Posterior cingulate gyrus (tissue), 11 donors: Measurements from ENCODE around the gene AGAP9.
"Not testable (repeated sequence)": the region's sequence is repeated elsewhere in the genome, so short reads cannot be mapped to it uniquely, and the experiment has no call there.

Experiments
- DNase-seq, 10 donors: peaks; one replicate each; pipeline versions ENCODE4 v3.0.0 to v3.0.0-alpha.2; 2020 to 2021; ENCODE audit warnings: mixed read lengths in 3 of 10
- intact Hi-C: fragments of 100-400 bp; cut with DNase I; formaldehyde crosslinking; loops from one replicate; pipeline ENCODE4 v1.15.1; 2023

The AGAP9 gene

DNA sequence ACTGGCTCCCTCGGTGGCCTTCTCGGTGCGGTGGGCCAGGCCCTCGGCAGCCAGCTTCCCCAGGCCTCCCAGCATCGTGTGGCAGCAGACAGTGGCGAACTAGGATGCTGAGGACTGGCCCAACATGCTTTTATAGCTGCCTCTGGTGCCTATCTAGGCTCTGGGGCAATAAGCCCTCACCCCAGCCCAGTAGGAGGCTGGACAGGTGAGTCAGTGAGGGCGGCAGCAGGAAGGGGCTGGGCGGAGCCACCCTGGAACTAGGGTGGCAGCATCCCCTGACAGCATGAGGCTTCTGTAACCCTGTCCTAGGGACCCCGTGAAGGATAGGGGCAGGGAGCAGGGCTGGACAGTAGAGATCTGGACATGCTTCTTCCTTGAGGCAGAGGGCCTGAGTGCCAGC lies 31.8 kb downstream of the AGAP9 start, which contains the start of gene FAM25G:
Gene FAM25G, minus strand, starts transcription at position 101 of the 400 bp plus-strand sequence. Its CDS starts 26 bp downstream, at position 75.
- peak in 1 of 10 donors; percentile 39 for DNase-seq
- intact Hi-C loops: not testable (repeated sequence)

DNA sequence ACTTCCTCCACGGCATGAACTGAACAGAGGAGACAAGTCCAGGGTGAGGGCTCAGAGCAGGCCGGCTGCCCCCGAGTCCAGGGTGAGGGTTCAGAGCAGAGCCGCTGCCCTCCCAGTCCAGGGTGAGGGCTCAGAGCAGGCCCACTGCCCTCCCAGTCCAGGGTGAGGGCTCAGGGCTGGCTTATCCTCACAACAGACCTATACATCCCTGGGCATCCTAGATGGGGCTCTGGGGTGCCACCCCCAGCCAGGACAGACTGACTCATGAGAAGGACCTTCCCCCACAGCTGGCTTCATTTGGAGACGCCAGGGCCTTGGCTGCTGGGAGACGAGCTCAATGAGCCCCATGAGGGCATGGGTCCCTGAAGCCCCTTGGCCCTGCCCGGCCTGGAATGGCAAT lies 33.8 kb downstream of the AGAP9 start:
- intact Hi-C loops: not testable (repeated sequence)
- DNase-seq: peak in 1 of 10 donors; percentile 66

DNA sequence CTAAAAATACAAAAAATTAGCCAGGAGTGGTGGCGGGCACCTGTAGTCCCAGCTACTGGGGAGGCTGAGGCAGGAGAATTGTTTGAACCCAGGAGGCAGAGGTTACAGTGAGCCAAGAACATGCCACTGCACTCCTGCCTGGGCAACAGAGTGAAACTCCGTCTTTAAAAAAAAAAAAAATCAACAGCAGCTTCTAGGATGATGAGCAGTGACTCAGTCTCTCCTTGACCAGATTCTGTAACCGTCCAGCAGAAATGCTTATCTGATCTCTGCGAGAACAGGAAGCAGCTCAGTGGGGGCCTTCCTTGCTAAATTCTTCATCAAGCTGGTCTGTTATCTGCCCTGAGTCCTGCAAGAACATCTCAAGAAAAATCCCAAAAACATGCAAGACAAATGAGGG lies 37.5 kb downstream of the AGAP9 start:
- intact Hi-C loops: not testable (repeated sequence)

DNA sequence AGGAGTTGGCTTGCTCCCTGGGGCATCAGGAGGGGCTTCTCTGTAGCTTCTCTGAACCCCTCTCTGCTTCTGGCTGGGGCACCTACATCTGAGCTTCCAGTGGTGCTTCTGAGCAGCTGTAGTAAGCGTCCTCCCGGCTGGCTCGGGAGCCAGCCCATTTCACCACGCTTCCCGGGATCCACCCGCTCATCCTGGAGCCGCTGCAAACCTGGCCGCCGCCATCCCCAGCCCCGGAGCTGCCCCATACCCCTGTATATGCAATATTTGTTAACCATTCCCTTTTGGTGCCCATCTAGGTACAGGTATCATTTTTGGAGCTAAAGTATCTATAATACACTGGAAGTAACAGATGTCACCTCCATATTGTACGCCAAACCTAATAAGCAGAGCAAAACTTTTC lies 38.7 kb downstream of the AGAP9 start:
- peak in 1 of 10 donors; percentile 63 for DNase-seq

More for the DNA sequence above, 37.5 kb downstream of the AGAP9 start:
- DNase-seq: not testable (repeated sequence)

DNA sequence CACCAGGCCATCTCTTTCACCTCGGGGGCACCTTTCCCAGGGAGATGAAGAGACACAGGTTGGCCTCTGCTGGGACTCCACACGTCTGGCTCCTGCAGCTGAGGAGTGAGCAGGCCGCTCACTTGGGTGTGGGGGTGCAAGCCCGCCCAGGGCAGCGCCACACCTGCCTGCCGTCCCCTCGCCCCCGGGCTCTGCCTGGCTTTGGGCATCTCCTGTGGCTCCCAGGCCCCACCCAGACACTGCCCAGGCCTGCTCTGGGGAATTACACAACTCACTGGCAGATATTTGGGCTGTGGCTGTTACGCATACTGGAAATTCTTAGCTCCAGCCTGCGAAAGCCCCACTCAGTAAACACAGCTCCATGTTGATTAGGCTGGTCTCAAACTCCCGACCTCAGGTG lies 39.5 kb downstream of the AGAP9 start, which contains the start of gene ANXA8:
Gene ANXA8, minus strand, starts transcription at position 193 of the 400 bp plus-strand sequence. Its CDS starts 182 bp downstream, at position 11.
- peak in 1 of 10 donors; percentile 80 for DNase-seq
- intact Hi-C loops: not testable (repeated sequence)

More for the DNA sequence above, 38.7 kb downstream of the AGAP9 start:
- intact Hi-C loops: not testable (repeated sequence)

DNA sequence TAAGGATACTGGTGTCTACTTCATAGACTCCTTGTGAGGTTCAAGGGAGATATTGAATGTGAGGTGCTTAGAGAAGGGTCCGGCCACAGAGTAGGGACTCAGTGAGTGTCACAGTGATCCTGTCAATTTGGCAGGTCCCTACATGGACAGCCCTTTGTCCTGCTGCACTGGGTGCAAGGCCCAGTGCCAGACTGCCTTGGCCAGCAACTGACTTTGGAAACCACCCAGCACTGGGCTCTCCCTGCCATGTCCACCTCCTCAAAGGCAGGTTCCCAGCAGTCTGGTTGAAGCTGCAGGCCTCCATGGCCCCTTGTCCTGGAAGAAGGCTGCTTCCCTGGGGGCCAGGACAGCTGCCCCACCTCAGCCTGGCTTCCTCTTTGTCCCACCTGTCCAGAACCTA lies 41.1 kb downstream of the AGAP9 start:
- DNase-seq, intact Hi-C loops: not testable (repeated sequence)

DNA sequence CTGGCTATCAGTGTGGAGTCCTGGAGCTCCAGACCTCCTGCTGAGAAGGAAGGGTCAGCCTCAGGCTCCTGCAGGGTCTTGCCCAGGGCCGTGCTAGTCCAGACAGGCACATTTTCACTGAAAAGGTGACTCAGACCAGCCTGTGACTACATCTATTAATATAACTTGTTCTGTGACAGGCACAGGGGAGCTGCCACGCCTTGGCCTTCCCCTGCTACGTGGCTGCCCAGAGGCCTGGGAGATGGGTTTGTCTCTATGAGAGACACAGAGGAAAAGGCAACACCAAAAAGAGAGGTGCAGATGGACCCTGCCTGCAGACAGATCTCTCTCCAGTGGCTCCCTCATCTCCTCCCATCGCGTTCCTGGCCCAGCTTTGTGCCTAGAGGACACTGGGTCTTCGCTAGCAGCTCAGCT lies 41.7 kb downstream of the AGAP9 start:
- DNase-seq, intact Hi-C loops: not testable (repeated sequence)

DNA sequence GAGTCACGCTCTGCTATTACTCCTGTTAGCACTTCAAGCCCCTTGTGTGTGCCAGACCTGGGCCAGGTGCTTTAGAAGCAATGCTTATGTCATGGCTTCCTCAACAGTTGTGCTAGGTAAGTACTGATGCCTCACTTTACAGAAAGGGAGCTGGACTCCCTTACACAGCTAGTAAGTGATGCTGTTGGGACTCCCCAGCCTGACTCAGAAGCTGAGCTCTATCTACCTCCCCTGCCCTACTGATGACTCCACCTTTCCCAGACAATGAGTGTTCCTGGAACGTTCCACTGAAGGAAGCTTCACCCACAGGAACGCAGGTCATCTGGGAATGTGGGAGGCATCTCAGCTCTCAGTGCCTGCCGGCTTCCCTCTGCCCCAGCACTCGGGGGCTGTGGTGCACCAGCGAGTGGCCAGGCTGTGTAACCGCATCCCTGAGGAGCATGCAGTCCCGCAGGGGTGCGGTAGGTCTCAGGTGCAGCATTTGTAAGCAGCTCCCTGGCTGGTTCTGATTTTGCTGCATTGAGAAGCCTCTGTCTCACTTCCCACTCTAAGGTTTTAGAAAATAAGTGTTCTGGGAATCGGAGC lies 42.2 kb downstream of the AGAP9 start:
- intact Hi-C loops: not testable (repeated sequence)
- DNase-seq: peak in 2 of 10 donors; percentile 52 to 68

DNA sequence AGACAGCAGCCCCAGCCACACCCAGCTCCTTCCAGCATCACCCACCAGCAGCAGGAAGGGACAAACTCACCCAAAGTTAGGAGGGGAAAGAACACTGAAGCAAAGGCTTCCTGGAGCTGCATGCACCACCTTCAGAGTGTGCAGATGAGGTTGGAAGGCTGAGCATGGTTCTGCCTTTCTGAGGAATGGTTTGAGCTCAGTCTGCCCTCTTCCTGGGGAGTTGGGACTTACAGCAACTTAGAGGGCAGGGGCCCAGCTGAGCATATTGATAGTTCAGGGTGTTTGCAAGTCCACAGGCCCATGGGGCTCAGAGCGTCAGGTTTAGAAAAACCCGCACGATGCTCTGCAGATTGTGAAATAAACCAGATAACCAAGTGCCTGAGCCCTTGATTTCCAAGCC lies 43.3 kb downstream of the AGAP9 start:
- intact Hi-C loops, DNase-seq: not testable (repeated sequence)

DNA sequence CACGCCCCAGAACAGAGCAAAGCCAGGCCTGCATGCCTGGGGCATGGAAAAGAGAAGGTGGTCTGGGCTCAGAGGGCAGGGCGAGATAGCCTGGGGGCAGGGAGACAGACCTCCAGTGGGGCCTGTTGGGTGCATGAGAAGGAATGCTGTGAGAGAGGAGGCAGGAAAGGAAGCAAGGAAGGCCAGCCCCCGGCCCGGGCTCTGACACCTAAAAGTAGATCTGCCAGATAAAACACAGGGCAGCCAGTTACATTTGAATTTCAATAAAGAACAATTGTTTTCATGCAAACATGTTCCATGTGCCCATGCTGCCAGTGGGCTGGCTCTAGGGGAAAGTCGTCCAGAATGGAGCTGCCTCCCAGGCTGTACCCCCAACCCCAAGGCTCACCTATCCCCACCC lies 45.3 kb downstream of the AGAP9 start:
- intact Hi-C loops: not testable (repeated sequence)
- peak in 1 of 10 donors; percentile 67 for DNase-seq

DNA sequence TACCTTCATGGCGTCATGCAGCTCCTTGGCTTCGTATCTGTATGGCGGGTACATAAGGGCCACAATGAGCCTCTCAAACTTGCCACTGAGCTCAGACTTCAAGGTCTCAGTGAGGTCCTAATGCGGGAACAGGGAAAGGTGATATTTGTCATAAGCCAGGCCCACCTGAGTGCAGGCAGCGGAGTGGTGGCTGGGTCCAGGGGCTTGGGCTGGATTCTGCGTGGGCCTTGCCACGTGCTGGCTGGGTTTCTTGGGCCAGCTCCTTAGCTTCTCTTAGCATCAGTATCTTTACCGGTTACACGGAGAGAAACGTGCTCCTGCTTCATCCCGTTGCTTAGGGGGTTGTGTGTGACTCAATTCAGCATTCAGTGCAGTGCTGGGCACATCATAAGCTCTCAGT lies 46.4 kb downstream of the AGAP9 start:
- intact Hi-C loops: not testable (repeated sequence)
- DNase-seq: peak in 2 of 10 donors; percentile 62 to 75

DNA sequence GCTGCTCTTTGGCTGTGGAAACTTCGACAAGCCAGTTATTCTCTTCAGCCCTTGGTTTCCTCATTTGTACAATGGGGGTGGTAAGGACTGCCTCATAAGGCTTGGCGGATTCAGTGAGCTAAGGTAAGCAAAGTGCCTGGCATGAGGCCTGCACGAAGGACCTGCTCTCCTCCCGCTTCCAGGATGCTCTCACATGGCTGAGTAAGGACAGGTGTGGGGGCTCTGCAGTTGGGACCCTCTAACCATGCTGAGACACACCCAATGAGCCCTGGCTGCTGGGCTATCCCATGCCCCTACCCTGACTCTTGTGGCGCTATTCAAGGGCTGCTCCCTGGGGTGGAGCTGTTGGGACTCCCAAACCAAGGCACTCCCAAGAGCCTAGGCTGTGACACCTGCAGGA lies 48.3 kb downstream of the AGAP9 start:
- peak in 1 of 10 donors; percentile 76 for DNase-seq
- intact Hi-C loops: not testable (repeated sequence)

DNA sequence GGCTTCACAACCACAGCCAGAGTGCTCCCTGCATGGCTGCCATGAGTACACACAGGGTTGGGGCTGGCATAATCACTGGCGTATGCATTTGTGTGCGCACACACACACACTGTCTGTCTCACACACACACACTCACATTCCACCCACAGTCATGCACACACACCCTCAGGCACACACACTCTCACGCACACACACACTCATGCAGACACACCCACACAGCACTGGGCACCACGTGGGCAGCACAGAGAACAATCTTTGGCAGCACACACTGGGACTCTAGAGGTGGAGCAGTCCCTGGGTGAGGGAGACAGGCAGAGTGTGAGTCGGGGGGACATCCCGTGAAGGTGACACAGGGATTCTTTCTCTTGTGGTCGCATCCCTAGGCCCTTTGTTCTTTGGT lies 49.9 kb downstream of the AGAP9 start:
- DNase-seq, intact Hi-C loops: not testable (repeated sequence)

DNA sequence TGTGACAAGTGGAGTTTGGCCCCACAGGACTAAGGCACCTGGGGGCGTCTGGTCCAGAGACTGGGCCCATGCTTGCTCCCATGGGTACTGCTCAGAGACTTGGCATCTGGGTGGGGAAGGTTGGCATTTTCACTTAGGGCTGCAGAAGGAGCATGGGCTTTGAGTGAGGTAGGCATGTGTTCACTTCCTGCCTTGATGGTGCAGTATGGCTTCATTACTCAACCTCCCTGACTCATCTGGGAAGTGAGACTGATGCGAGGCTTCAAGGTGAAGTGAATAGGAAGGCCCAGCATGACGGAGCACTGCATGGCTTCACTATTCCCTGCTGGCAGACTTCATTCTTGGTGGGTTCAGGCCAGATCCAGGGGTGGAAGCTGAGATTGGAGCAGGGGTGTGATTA lies 50.8 kb downstream of the AGAP9 start:
- DNase-seq, intact Hi-C loops: not testable (repeated sequence)

DNA sequence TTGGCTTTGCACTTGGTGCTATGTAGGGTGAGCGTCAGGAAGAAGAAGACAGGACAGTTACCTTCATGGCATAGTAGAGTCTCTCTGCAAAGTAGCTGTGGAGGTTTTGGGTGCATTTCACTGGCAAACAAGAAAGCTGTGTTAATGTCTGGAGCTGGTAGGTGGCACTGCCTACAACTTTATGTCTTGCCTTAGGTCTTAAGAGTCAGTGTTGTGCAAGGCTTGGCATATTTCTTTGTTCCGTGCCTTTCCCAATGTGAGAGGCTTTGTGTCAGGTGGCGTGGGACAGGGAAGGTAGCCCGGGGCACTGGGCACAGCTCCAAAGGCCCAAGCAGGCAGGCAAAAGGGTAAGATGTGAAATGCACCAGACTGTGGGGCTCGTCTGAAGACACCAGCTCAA lies 51.4 kb downstream of the AGAP9 start:
- not testable (repeated sequence) for DNase-seq

DNA sequence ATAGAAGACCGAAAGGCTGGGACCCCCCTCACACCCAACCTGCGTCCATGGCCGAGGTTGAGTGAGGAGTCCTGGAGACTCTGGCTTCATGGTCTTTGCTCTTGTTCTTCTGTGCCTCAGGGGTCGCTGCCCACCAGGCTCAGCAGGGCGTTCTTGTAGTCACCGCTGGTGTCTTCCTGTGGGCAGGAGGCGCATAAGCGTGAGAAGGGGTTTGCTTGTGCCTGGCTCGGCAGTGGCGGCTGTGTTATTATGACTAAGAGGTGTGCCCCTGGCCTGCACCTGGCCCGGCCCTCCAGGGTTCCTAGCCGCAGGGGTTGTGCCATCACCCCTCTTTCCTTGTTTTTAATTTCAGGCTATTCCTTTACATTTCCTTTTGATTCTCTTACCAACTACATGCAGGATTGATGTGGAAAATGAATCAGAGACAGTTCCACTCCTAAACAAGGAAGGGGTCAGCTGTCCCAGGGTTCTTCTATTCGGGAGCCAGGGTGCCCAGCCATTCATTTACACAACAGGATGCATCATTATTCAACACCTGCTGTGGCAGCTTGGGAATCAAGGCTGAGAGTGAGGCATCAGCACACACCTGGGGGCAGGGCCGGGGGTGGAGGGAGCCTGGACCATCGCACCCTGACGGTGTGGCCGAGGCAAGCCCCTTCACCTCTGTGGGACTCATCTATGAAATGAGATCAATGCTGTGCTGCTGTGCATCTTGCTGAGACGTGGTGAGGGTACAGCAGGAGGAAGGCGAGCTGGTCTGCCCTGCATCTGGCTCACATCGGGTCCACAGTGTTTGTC lies 54.5 kb downstream of the AGAP9 start:
- intact Hi-C loops: not testable (repeated sequence)
- DNase-seq: peak in 1 of 10 donors; percentile 77

More for the DNA sequence above, 51.4 kb downstream of the AGAP9 start:
- intact Hi-C loops: not testable (repeated sequence)

DNA sequence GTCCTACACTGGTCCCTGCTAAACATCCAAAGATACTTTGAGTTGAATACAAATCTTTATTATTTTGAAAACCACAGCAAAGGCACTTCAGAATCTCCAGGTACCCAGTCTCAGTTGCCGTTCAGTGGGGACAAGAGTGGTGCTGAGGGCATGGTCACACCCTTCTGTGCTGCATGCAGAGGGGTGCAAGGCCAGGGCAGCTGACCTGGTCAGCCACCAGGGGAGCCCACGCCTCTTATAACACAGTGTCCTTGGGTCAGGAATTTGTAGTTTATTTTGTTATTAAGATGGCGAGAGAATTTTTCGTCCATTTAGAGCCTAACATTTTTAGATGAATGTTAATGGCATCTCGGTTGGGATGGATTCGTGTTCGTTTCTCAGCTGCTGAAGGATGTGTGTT lies 55.5 kb downstream of the AGAP9 start:
- intact Hi-C loops, DNase-seq: not testable (repeated sequence)

DNA sequence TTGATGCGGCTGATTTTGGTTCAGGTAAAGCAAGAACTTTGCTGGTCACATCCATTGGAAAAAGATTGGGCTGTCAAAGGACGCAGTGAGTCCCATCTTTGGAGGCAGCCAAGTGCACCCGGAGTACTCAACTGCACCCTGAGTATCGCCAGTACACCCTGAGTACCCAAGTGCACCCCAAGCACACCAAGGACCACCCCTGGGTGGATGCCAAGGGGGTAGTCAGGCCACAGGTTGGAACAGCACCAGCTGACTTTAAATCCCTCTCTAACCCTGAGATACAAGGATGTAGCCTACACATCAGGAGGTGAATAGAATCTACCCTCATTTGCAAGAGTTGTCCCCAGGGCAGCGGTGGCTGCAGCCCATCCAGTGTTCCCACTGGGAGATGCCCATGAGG lies 56.0 kb downstream of the AGAP9 start:
- intact Hi-C loops: not testable (repeated sequence)
- DNase-seq: peak in 1 of 10 donors; percentile 51

DNA sequence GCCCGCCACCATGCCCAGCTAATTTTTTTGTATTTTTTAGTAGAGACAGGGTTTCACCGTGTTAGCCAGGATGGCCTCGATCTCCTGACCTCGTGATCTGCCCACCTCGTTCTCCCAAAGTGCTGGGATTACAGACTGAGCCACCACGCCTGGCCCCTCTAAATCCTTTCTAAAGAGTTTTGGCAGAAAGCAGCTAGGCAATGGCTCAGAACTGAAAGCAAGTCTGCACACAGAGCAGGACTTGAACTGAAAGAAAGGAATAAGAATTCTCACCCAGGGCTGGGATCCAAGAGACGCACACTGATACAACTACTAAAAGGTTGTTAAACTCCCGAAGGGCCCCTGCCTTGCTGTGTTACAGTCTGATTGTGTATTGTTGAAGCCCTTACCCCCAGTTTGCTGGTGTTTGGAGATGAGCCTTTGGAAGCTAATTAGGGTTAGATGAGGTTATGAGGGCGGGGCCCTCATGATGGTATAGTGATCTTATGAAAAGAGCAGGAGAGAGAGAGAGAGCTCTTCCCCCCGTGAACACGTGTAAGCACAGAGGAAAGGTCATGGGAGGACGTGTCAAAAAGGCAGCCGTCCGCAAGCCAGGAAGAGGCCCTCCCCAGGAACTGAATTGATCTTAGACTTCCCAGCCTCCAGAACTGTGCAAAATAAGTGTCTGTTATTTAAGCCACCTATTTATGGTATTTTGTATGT lies 58.1 kb downstream of the AGAP9 start:
- DNase-seq, intact Hi-C loops: not testable (repeated sequence)

DNA sequence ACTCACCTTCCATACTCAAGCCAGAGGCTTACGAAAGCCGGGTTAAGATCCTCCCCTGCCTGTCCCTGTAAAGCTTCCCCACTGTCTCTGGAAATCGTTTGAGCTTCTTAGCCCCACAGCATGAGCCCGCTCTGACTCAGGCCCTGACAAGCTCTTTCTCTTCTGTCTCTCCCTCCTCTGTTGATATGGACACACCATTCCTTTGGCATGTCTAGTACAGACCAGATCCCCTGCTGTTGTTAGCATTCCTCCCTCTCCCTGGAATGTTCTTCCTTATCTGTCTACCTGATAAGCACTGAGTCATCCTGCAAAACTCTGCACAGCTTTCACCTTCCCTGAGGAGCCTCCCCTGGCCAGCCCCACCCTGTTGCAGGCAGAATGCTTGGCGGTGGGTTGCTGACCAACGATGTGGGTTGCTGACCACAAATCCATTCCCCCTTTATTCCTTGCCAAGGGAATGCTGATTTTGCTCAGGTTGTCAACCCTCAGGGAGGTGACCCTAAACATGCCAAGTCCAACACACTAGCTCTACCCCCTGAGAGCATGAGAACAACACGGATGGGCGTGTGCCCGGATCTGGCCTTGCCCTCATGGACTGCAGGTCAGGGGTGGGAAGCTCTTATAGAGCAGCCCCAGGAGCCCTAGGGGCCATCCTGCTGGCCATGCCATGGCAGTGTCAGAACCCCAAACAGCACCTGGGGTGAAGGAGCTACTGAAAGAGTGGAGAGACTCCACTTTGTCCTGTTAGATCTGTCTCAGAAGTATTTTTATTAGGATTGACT lies 60.7 kb downstream of the AGAP9 start:
- DNase-seq, intact Hi-C loops: not testable (repeated sequence)
